ENCODE data around the gene CYP4A22. TPM values are rescaled to one million over a fixed set of nuclear protein-coding genes. Genes with fewer than 3 reads are reported as not detected.
A peak's percentile ranks its signal among the peaks of the same experiment; 100 is the strongest.

The CYP4A22 gene
- total RNA-seq, 1 donor from 2014 or later, result not detected

DNA sequence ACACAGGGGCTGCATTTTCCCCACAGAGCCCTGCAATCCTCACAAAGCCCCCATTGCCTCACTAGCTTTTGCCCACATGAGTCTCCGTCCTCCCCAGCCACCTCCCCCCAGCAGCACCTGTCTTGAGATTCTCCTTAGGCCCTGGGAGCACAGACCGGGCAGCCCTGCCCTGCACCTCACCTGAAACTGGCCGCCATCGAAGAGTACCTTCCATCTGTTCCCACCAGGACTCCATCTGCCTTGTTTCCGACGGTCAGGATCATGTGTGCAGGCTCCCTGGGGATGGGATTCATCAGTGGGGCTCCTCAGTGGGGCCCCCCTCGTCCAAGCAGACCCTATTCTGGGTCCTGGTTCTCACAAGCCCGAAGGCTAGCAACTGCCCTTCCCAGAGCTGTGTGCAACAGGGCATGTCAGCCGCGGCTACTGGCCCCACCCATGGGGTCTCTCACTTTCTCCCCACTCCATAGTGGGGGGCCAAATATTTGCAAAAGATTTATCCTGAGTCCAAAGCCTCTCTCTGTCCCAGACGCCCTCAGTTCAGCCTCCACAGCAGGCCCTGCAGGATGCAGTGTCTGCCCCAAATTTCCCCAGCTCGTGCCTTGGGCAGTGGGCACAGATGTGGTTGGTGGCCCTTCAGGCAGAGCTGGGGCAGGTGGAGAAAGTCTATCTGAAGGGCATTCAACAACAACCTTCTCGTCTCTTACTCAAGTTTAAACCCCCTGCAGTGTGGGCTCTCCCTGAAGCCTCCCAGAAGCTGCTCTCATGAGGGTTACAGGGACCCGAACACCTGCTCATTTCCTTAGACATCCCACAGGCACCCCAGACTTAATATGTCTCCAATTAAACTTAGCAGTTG lies 47.8 kb downstream of the CYP4A22 start:
- TF ChIP-seq CTCF (conservative IDR thresholded peaks at IDR 0.05; ENCODE audit: low read depth, low read length), result no peak
- DNase-seq (ENCODE audit: low read depth), result no peak
- peak overlapping the region; percentile 36 for H3K4me3 ChIP-seq (ENCODE audit: low read depth, low read length)

DNA sequence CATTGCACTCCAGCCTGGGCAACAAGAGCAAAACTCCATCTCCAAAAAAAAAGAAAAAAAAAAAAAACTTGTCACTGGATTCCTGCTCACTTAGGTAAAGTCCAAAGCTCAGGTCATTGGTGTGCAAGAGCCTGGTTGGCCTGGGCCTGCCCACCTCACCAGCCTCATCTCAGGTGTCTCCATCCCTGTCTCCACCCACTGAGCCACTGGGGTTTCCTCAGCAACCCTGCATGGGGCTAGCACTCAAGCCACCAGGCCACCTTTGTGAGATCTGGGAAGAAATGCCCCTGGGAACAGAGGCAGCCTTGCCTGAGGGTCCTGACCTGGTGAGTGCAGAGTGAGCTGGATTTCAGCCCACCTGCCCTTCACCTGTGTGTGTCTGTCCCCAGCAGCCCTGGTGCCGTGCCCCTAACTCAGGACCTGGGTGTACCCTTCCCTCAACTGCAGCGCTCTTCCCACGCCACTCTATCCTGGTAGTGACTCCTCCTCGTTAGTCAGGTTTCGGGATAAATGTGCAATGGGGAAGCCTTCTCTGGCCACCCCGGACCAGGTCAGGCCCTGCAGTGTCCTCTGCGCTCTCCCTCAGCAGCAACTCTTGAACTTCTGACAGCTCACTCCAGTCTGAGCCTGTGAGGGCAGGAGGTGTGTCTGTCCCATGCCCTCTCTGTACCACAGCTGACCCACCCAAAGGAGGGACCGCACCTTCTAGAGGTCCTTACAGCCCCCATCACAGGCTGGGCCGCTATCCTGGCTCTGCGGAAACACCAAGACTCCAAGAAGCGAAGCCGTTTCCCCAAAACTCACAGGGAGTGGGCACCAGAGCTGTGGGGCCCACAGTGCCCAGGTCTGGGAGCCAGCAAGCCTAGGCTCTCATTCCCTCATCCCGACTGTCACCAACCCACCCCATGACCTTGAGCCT lies 49.3 kb downstream of the CYP4A22 start:
- peak overlapping the region; percentile 67 for H3K4me3 ChIP-seq (ENCODE audit: low read depth, low read length)
- no peak for TF ChIP-seq CTCF (conservative IDR thresholded peaks at IDR 0.05; ENCODE audit: low read depth, low read length)
- no peak for DNase-seq (ENCODE audit: low read depth)

- no peak for TF ChIP-seq CTCF (conservative IDR thresholded peaks at IDR 0.05; ENCODE audit: low read depth, low read length)
- peak overlapping the region; percentile 67 for H3K4me3 ChIP-seq (ENCODE audit: low read depth, low read length)
- no peak for DNase-seq (ENCODE audit: low read depth)
Measured at GRCh38 chr1:47187231-47187925, 50.1 kb downstream of the CYP4A22 start.

- TF ChIP-seq CTCF (conservative IDR thresholded peaks at IDR 0.05; ENCODE audit: low read depth, low read length), result no peak
- DNase-seq (ENCODE audit: low read depth), result no peak
- H3K4me3 ChIP-seq (ENCODE audit: low read depth, low read length), result peak overlapping the region; percentile 67
Measured at GRCh38 chr1:47187926-47188250, 50.6 kb downstream of the CYP4A22 start.

GRCh38 chr1:47188791-47189785 lies 51.8 kb downstream of the CYP4A22 start:
- no peak for DNase-seq (ENCODE audit: low read depth)
- TF ChIP-seq CTCF (conservative IDR thresholded peaks at IDR 0.05; ENCODE audit: low read depth, low read length), result no peak
- peak overlapping the region; percentile 67 for H3K4me3 ChIP-seq (ENCODE audit: low read depth, low read length)

Measured in epithelial cell of proximal tubule (primary cell).